NCI-H146 treated with DMSO at 0.1 percent for 48 hours (cell line): Measurements from ENCODE around the gene PLAC8.
"Not testable (repeated sequence)": the region's sequence is repeated elsewhere in the genome, so short reads cannot be mapped to it uniquely, and the experiment has no call there.

Experiments
- DNase-seq: peaks from one replicate; lab custom pipeline; 2025; ENCODE audit not compliant: unreplicated experiment; lab: John Stamatoyannopoulos, UW

PLAC8 gene

GRCh38 chr4:83112678-83113428 is 1.7 kb downstream of the PLAC8 start:
- DNase-seq: no peak

GRCh38 chr4:83112231-83112630 is 2.3 kb downstream of the PLAC8 start:
- no peak for DNase-seq

- not testable (repeated sequence) for DNase-seq
These were observed 2.8 kb downstream of the PLAC8 start for GRCh38 chr4:83111751-83112141.

- no peak for DNase-seq
These were observed 3.4 kb downstream of the PLAC8 start for GRCh38 chr4:83110970-83111750.

GRCh38 chr4:83110223-83110945 is 4.1 kb downstream of the PLAC8 start:
- peak; percentile 45 for DNase-seq

- peak; percentile 38 for DNase-seq
These were observed 4.9 kb downstream of the PLAC8 start for GRCh38 chr4:83109480-83110222.

GRCh38 chr4:83108101-83108861 is 6.2 kb downstream of the PLAC8 start:
- no peak for DNase-seq

GRCh38 chr4:83107631-83108030 is 6.9 kb downstream of the PLAC8 start:
- no peak for DNase-seq

GRCh38 chr4:83104991-83105390 is 9.5 kb downstream of the PLAC8 start:
- DNase-seq: no peak

- DNase-seq: no peak
These were observed 18.1 kb downstream of the PLAC8 start for GRCh38 chr4:83096397-83096796.

GRCh38 chr4:83093060-83093640 is 21.4 kb downstream of the PLAC8 start:
- no peak for DNase-seq

GRCh38 chr4:83089410-83090157 is 24.9 kb downstream of the PLAC8 start:
- no peak for DNase-seq

- not testable (repeated sequence) for DNase-seq
These were observed 29.6 kb downstream of the PLAC8 start for GRCh38 chr4:83084956-83085355.

- no peak for DNase-seq
These were observed 30.5 kb downstream of the PLAC8 start for GRCh38 chr4:83083925-83084475.

- DNase-seq: no peak
These were observed 31.8 kb downstream of the PLAC8 start for GRCh38 chr4:83082777-83083176.

GRCh38 chr4:83080561-83080960 is 34.0 kb downstream of the PLAC8 start:
- no peak for DNase-seq

GRCh38 chr4:83075311-83076095 is 39.0 kb downstream of the PLAC8 start:
- no peak for DNase-seq

GRCh38 chr4:83074783-83075182 is 39.7 kb downstream of the PLAC8 start:
- not testable (repeated sequence) for DNase-seq
